ENCODE data around the gene CFDP1. TPM values are rescaled to one million over a fixed set of nuclear protein-coding genes. Genes with fewer than 3 reads are reported as not detected.

The CFDP1 gene
- total and polyA plus RNA-seq, 2 of the 13 experiments (the other 11 are each of a cell fraction or from before 2014, with no cell fraction given): 78.6 to 153 TPM

GRCh38 chr16:75322740-75323139 lies 110.6 kb downstream of the CFDP1 start:
- no peaks in the 10 kb centered on the region for H3K79me2 ChIP-seq (ENCODE audit: insufficient read depth, low read length)
- no peak; the same call in 2 of the 3 replicates for ATAC-seq
- H2AFZ ChIP-seq (ENCODE audit: low read length): no peak overlapping the region
- BruUV-seq (replicated peaks): no TSS peak
- 0 out of 2 replicates have a peak, but pooled peaks cover 5% of the 10 kb centered on the region for H3K4me1 ChIP-seq (ENCODE audit: insufficient read depth, low read length)
- H3K27ac ChIP-seq (ENCODE audit: extremely low read length, insufficient read depth, low read length): no peak overlapping the region
- no peak for FAIRE-seq
- H3K9ac ChIP-seq (ENCODE audit: insufficient read depth, low read depth, low read length): no peak overlapping the region
- no peak overlapping the region for H3K4me3 ChIP-seq (replicated peaks in 1 of 3; ENCODE audit: insufficient read depth in 1 of 3, low read depth in 2 of 3, low read length in 3 of 3)
- in situ Hi-C loops (cut with HindIII; ENCODE audit: extremely low pct_ligation_motif_present, low pct_unique_long_range_greater_than_20kb) (no loop called here), intact Hi-C loops (cut with micrococcal nuclease; ENCODE audit: unreplicated experiment) (no loop called here)
- DNase-seq (ENCODE audit: low spot score): no peak
- 0 out of 2 replicates have a peak, but pooled peaks have one; percentile 30 for TF ChIP-seq FOSL2 (CRISPR knock-in tag; IDR thresholded peaks at IDR 0.05)
- TF ChIP-seq ZNF138 (CRISPR knock-in tag; IDR thresholded peaks at IDR 0.05; ENCODE audit: low read depth): no peak
- 58% methylated on average over 3 of the region's 3 CpGs for WGBS (ENCODE audit: low lambda C conversion rate)
- H4K20me1 ChIP-seq (ENCODE audit: insufficient read depth, low read length): no peaks in the 10 kb centered on the region
- no peaks in the 10 kb centered on the region for H3K9me3 ChIP-seq (ENCODE audit: low read length)
- H3K27me3 ChIP-seq (ENCODE audit: control insufficient read depth in 1 of 2, insufficient read depth in 2 of 2, low read length in 2 of 2): no peaks in the 10 kb centered on the region
- H3K4me2 ChIP-seq (ENCODE audit: low read depth, low read length): no peak overlapping the region
- ChIA-PET POLR2A (interaction anchor here (0.9 to 1.6 kb wide), 2 partner anchors 13 to 17 kb away, joined by 3 to 9 read pairs; no protein-coding TSS in a partner anchor), CTCF (ENCODE audit: low intra/inter-chr PET ratio, low total read pairs) (no interaction called here)
- peaks cover 0 to 6% of the 10 kb centered on the region in 2 experiments; a peak in 4 of 5 replicates for H3K36me3 ChIP-seq (replicated peaks in 1 of 2; ENCODE audit: control insufficient read depth in 1 of 2, insufficient read depth in 2 of 2, low read length in 2 of 2)

- POLR2A ChIA-PET: interaction anchor here (1.2 to 2.1 kb wide), 4 partner anchors 10 to 15 kb away, joined by 3 to 6 read pairs (median 6); no protein-coding TSS in a partner anchor
Measured at GRCh38 chr16:75320435-75320834, 112.9 kb downstream of the CFDP1 start.

More at GRCh38 chr16:75320435-75320834, 112.9 kb downstream of the CFDP1 start:
- TF ChIP-seq DNMT3B (CRISPR knock-in tag; conservative IDR thresholded peaks at IDR 0.05) (no peak), SMC3 (IDR thresholded peaks at IDR 0.05; ENCODE audit: low read length) (peak; percentile 44), HDAC6 (IDR thresholded peaks at IDR 0.05; ENCODE audit: low read depth, low read length) (no peak), KAT2B (IDR thresholded peaks at IDR 0.05; ENCODE audit: borderline replicate concordance, low read depth, low read length) (no peak), ZNF569 (CRISPR knock-in tag; IDR thresholded peaks at IDR 0.05; ENCODE audit: borderline replicate concordance) (no peak), HNRNPL (IDR thresholded peaks at IDR 0.05; ENCODE audit: low read depth, low read length) (no peak), PBX2 (CRISPR knock-in tag; IDR thresholded peaks at IDR 0.05) (0 out of 2 replicates have a peak, but pooled peaks have one; percentile 14), RAD21 (CRISPR knock-in tag; IDR thresholded peaks at IDR 0.05) (peak; percentile 32; the same call in 1 of the 2 replicates), STAG1 (CRISPR knock-in tag; IDR thresholded peaks at IDR 0.05) (peak; percentile 63), RBM22 (optimal IDR thresholded peaks at IDR 0.05; ENCODE audit: low read length) (peak; percentile 12), ATF6 (CRISPR knock-in tag; conservative IDR thresholded peaks at IDR 0.05) (no peak), CTCF (CRISPR knock-in tag; IDR thresholded peaks at IDR 0.05) (peak; percentile 65)
- H3K27ac ChIP-seq (ENCODE audit: extremely low read length, insufficient read depth, low read length): no peak overlapping the region
- 0 out of 2 replicates have a peak, but pooled peaks cover 5% of the 10 kb centered on the region for H3K4me1 ChIP-seq (ENCODE audit: insufficient read depth, low read length)
- 52% methylated on average over 3 of the region's 3 CpGs for WGBS (ENCODE audit: low lambda C conversion rate)
- no TSS peak for BruUV-seq (replicated peaks)
- ATAC-seq: peak; percentile 85
- H3K4me3 ChIP-seq (replicated peaks in 1 of 3; ENCODE audit: insufficient read depth in 1 of 3, low read depth in 2 of 3, low read length in 3 of 3): no peak overlapping the region
- CTCF ChIA-PET (ENCODE audit: low intra/inter-chr PET ratio, low total read pairs): no interaction called here
- H3K9me3 ChIP-seq (ENCODE audit: low read length): no peaks in the 10 kb centered on the region
- peaks cover 2 to 6% of the 10 kb centered on the region in 2 experiments; a peak in 3 of 5 replicates for H3K36me3 ChIP-seq (replicated peaks in 1 of 2; ENCODE audit: control insufficient read depth in 1 of 2, insufficient read depth in 2 of 2, low read length in 2 of 2)
- no peaks in the 10 kb centered on the region for H3K79me2 ChIP-seq (ENCODE audit: insufficient read depth, low read length)
- no peak overlapping the region for H3K9ac ChIP-seq (ENCODE audit: insufficient read depth, low read depth, low read length)
- no peaks in the 10 kb centered on the region for H4K20me1 ChIP-seq (ENCODE audit: insufficient read depth, low read length)
- no peak for FAIRE-seq
- no peak overlapping the region for H2AFZ ChIP-seq (ENCODE audit: low read length)
- no peaks in the 10 kb centered on the region for H3K27me3 ChIP-seq (ENCODE audit: control insufficient read depth in 1 of 2, insufficient read depth in 2 of 2, low read length in 2 of 2)
- intact Hi-C loops (cut with micrococcal nuclease; ENCODE audit: unreplicated experiment): no loop called here
- peak; percentile 41 for DNase-seq (ENCODE audit: low spot score)
- in situ Hi-C loops (cut with HindIII; ENCODE audit: extremely low pct_ligation_motif_present, low pct_unique_long_range_greater_than_20kb): no loop called here
- H3K4me2 ChIP-seq (ENCODE audit: low read depth, low read length): no peak overlapping the region

Data from HepG2 (cell line).